Neural progenitor cell (in vitro differentiated cells): Measurements from ENCODE around the gene TBX21.

Experiments used
- EZH2 ChIP-seq: fragments of 200-600 bp; sonication (generic); IDR thresholded peaks from 2 replicates; pipeline ENCODE4 v1.6.1; 2017; ENCODE audit warnings: antibody characterized with exemption, mild to moderate bottlenecking, moderate library complexity
- TF ChIP-seq, protein P1 (sequence below): fragments of 200-600 bp; sonication (generic); IDR thresholded peaks from 2 replicates; pipeline ENCODE4 v1.5.1; 2017; ENCODE audit warnings: antibody characterized with exemption, mild to moderate bottlenecking

DNA sequence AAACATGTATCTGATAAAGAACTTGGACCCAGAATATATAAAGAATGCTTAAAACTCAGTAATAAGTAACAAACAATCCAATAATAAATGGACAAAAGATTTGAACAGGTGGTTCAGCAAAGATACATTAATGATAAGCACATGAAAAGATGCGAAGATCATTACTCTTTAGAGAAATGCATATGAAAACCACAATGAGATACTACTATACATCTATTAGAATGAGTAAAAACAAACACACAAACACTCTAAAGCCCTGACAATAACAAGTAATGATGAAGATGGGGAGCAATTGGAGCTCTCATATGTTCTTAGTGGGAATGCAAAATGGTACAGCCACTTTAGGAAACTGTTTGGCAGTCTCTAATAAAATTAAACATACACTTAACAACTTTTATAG is 59.4 kb downstream of the TBX21 start:
- TF ChIP-seq, protein P1, sequence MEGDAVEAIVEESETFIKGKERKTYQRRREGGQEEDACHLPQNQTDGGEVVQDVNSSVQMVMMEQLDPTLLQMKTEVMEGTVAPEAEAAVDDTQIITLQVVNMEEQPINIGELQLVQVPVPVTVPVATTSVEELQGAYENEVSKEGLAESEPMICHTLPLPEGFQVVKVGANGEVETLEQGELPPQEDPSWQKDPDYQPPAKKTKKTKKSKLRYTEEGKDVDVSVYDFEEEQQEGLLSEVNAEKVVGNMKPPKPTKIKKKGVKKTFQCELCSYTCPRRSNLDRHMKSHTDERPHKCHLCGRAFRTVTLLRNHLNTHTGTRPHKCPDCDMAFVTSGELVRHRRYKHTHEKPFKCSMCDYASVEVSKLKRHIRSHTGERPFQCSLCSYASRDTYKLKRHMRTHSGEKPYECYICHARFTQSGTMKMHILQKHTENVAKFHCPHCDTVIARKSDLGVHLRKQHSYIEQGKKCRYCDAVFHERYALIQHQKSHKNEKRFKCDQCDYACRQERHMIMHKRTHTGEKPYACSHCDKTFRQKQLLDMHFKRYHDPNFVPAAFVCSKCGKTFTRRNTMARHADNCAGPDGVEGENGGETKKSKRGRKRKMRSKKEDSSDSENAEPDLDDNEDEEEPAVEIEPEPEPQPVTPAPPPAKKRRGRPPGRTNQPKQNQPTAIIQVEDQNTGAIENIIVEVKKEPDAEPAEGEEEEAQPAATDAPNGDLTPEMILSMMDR = no peak
- no peak for TF ChIP-seq EZH2
